22Rv1 (cell line): ENCODE measurements around the gene PNPLA7.

ENCODE experiments used
- H3K27ac ChIP-seq: fragments of 450-650 bp; 2 replicates; pipeline ENCODE4 v1.5.1; 2017
- ZFX ChIP-seq: fragments of 450-650 bp; IDR thresholded peaks from 2 replicates; pipeline ENCODE4 v1.6.1; 2017; ENCODE audit warnings: antibody characterized with exemption, borderline replicate concordance
- TF ChIP-seq, protein P1 (sequence below): fragments of 450-650 bp; IDR thresholded peaks from 2 replicates; pipeline ENCODE4 v1.5.1; 2017; ENCODE audit warnings: mild to moderate bottlenecking

The PNPLA7 gene

DNA sequence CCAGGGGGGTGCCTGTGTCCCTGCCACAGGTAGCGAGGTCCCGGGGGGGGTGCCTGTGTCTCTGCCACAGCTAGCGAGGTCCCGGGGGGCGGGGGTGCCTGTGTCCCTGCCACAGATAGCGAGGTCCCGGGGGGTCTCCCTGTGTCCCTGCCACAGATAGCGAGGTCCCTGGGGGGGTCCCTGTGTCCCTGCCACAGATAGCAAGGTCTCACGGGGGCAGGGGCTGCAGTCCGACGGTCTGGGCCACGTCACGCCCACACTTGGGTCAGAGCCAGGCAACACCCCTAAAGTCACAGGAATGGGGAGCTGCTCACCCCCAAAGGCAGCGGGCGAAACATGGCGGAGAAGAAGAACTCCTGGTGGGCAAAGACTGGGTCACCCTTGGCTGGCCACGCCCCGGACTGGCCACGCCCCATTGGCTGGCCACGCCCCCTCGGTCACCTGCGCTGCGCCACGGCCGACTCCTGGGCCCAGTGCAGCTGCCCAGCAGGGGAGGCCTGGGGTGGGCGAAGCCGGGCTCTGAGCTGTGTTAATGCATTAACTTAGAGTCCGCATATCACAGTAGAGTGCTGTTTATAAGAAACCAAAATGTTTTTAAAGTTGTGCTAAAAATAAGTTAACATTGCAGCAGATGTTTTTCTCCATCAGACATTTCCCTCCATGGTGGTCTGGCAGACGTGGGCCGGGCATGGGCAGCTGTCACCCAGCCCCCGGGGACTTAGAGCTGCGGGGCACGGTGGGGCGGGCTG is 120.1 kb downstream of the PNPLA7 start:
- TF ChIP-seq ZFX, result no peak
- TF ChIP-seq, protein P1, sequence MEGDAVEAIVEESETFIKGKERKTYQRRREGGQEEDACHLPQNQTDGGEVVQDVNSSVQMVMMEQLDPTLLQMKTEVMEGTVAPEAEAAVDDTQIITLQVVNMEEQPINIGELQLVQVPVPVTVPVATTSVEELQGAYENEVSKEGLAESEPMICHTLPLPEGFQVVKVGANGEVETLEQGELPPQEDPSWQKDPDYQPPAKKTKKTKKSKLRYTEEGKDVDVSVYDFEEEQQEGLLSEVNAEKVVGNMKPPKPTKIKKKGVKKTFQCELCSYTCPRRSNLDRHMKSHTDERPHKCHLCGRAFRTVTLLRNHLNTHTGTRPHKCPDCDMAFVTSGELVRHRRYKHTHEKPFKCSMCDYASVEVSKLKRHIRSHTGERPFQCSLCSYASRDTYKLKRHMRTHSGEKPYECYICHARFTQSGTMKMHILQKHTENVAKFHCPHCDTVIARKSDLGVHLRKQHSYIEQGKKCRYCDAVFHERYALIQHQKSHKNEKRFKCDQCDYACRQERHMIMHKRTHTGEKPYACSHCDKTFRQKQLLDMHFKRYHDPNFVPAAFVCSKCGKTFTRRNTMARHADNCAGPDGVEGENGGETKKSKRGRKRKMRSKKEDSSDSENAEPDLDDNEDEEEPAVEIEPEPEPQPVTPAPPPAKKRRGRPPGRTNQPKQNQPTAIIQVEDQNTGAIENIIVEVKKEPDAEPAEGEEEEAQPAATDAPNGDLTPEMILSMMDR, result no peak

GRCh38 chr9:137429546-137429890 is 120.7 kb downstream of the PNPLA7 start:
- no peak overlapping the region for H3K27ac ChIP-seq
- TF ChIP-seq, protein P1, result no peak
- no peak for TF ChIP-seq ZFX

More for the DNA sequence above, 120.1 kb downstream of the PNPLA7 start:
- no peak overlapping the region for H3K27ac ChIP-seq

- TF ChIP-seq ZFX, result no peak
- TF ChIP-seq, protein P1, result no peak
- H3K27ac ChIP-seq, result no peak overlapping the region
Observed at GRCh38 chr9:137428841-137429545, 121.2 kb downstream of the PNPLA7 start.

DNA sequence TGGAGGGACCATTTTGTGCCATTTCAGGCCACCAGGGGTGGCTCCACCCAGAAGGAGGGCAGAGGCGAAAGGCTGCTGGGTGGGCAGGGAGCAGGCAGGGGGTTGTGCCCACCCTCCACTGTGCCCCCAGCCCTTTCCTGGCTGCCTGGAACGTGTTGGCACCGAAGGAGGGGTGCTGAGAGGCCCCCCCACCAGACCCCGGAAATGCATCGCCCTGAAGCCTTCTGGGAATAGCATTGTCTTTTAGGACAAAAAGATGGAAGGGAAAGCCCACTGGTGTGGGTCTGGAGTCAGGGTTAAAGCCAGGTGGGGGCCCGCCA is 121.9 kb downstream of the PNPLA7 start:
- H3K27ac ChIP-seq, result no peak overlapping the region
- TF ChIP-seq, protein P1, result no peak
- TF ChIP-seq ZFX, result no peak

GRCh38 chr9:137427454-137428310 is 122.5 kb downstream of the PNPLA7 start:
- no peak overlapping the region for H3K27ac ChIP-seq
- TF ChIP-seq, protein P1, result no peak
- TF ChIP-seq ZFX, result no peak

- H3K27ac ChIP-seq, result no peak overlapping the region
- TF ChIP-seq, protein P1, result no peak
- no peak for TF ChIP-seq ZFX
Observed at GRCh38 chr9:137426018-137426681, 124.1 kb downstream of the PNPLA7 start.
